Measurements from ENCODE around the gene KRT27. TPM values are rescaled to one million over a fixed set of nuclear protein-coding genes. Genes with fewer than 3 reads are reported as not detected.

The KRT27 gene
- total and polyA plus RNA-seq, 9 of the 15 experiments (the other 6 are each of a cell fraction or from before 2014, with no cell fraction given) = 0.10 TPM; not detected in 8

- TF ChIP-seq DPF2 (IDR thresholded peaks at IDR 0.05) (no peak), NFXL1 (CRISPR knock-in tag; IDR thresholded peaks at IDR 0.05) (no peak), CBX1 (IDR thresholded peaks at IDR 0.05; ENCODE audit: low read depth) (no peak), ZFX (CRISPR knock-in tag; IDR thresholded peaks at IDR 0.05) (no peak), ATF3 (IDR thresholded peaks at IDR 0.05) (no peak), ATF3 (CRISPR knock-in tag; conservative IDR thresholded peaks at IDR 0.05) (no peak), FOXA1 (IDR thresholded peaks at IDR 0.05; ENCODE audit: borderline replicate concordance) (no peak), MEIS2 (IDR thresholded peaks at IDR 0.05; ENCODE audit: partially characterized antibody) (no peak), HEY1 (CRISPR knock-in tag; IDR thresholded peaks at IDR 0.05; ENCODE audit: borderline replicate concordance) (no peak), POLR2AphosphoS2 (IDR thresholded peaks at IDR 0.05; ENCODE audit: low read length) (no peak), PHF8 (IDR thresholded peaks at IDR 0.05; ENCODE audit: borderline replicate concordance, low read length) (no peak), MGA (IDR thresholded peaks at IDR 0.05) (0 out of 2 replicates have a peak, but pooled peaks have one; percentile 11), GABPB1 (CRISPR knock-in tag; IDR thresholded peaks at IDR 0.05) (no peak)
- TF ChIP-seq, protein P1, sequence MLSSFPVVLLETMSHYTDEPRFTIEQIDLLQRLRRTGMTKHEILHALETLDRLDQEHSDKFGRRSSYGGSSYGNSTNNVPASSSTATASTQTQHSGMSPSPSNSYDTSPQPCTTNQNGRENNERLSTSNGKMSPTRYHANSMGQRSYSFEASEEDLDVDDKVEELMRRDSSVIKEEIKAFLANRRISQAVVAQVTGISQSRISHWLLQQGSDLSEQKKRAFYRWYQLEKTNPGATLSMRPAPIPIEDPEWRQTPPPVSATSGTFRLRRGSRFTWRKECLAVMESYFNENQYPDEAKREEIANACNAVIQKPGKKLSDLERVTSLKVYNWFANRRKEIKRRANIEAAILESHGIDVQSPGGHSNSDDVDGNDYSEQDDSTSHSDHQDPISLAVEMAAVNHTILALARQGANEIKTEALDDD (IDR thresholded peaks at IDR 0.05) = no peak
Observed at GRCh38 chr17:40822132-40822812, 39.9 kb upstream of the KRT27 start, which contains the start of gene KRT10 (continued).

Data from K562 (cell line).